DND-41 (cell line): ENCODE data around the gene UBA3.

Source experiments
- ATAC-seq: fragments of 200-7000 bp; cut with Tn5 transposase; 3 replicates; pipeline ENCODE4 v1.9.1; 2021; ENCODE audit warnings: low read depth; ENCODE audit not compliant: insufficient read depth
- DNase-seq: peaks from one replicate; pipeline ENCODE4 v3.0.0-alpha.2; 2020
- H2AFZ ChIP-seq: 2 replicates; pipeline ENCODE4 v1.6.0; 2012; ENCODE audit warnings: low read depth, low read length
- H3K27ac ChIP-seq: 2 replicates; pipeline ENCODE4 v1.5.1; 2012; ENCODE audit warnings: low read length, inconsistent platforms
- H3K27me3 ChIP-seq: fragments of 200-600 bp; sonication (generic); 2 replicates; pipeline ENCODE4 v1.6.0; 2012; ENCODE audit warnings: low read length, mild to moderate bottlenecking, inconsistent platforms; ENCODE audit not compliant: insufficient read depth, poor library complexity
- H3K36me3 ChIP-seq: 2 replicates; pipeline ENCODE4 v1.5.1; 2012; ENCODE audit warnings: low read length, inconsistent platforms; ENCODE audit not compliant: insufficient read depth
- H3K4me1 ChIP-seq: 2 replicates; pipeline ENCODE4 v1.5.1; 2012; ENCODE audit warnings: mild to moderate bottlenecking, low read length; ENCODE audit not compliant: insufficient read depth
- H3K4me2 ChIP-seq: 2 replicates; pipeline ENCODE4 v1.6.0; 2012; ENCODE audit warnings: mild to moderate bottlenecking, moderate library complexity, low read length, inconsistent platforms; ENCODE audit not compliant: insufficient read depth
- H3K4me3 ChIP-seq, 2 experiments: fragments of 200-600 bp in 1 of 2; shearing (Covaris generic) in 1 of 2; 2 replicates each; pipeline ENCODE4 v1.5.1; 2012 to 2016; ENCODE audit warnings: inconsistent platforms in 2 of 2, low read length in 2 of 2, mild to moderate bottlenecking in 2 of 2, low read depth in 1 of 2, moderate library complexity in 1 of 2
- H3K79me2 ChIP-seq: 2 replicates; pipeline ENCODE4 v1.6.0; 2012; ENCODE audit warnings: low read length, inconsistent platforms; ENCODE audit not compliant: insufficient read depth
- H3K9ac ChIP-seq: 2 replicates; pipeline ENCODE4 v1.6.0; 2012; ENCODE audit warnings: low read depth, mild to moderate bottlenecking, inconsistent platforms, low read length, moderate library complexity
- H3K9me3 ChIP-seq: 2 replicates; pipeline ENCODE4 v1.5.1; 2012; ENCODE audit warnings: low read length, moderate library complexity, mild to moderate bottlenecking, inconsistent platforms; ENCODE audit not compliant: insufficient read depth, severe bottlenecking
- H4K20me1 ChIP-seq: 2 replicates; pipeline ENCODE4 v1.6.0; 2012; ENCODE audit warnings: low read length; ENCODE audit not compliant: insufficient read depth
- EZH2 ChIP-seq: IDR thresholded peaks from 3 replicates; pipeline ENCODE4 v1.6.1; 2012; ENCODE audit warnings: borderline replicate concordance, low read depth, mild to moderate bottlenecking, moderate library complexity, low read length, inconsistent platforms; ENCODE audit not compliant: severe bottlenecking
- TF ChIP-seq, protein P1 (sequence below): IDR thresholded peaks from 2 replicates; pipeline ENCODE4 v1.5.1; 2012; ENCODE audit warnings: borderline replicate concordance, low read length, moderate library complexity, mild to moderate bottlenecking; ENCODE audit not compliant: poor library complexity, severe bottlenecking; ENCODE audit errors: extremely low read depth

Gene UBA3

DNA sequence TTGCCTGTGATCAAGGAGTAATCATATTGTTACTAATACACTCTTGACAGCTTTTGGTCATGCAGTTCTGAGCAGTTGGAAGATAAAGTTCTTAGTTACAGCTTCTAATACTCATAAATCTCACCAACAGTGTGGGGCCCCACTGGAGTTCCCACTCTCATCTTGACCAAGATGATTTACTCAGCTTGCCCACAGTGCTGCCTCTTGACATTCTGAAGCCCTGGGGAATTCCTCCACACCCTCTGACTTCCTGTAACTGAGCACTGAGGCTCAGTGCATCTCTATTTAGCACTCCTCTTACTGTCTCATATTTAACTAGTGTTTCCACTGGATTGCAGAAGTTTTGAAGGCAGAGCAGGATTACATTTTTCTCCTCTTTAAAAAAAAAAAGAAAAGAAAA is 2.6 kb upstream of the UBA3 start:
- H3K9me3 ChIP-seq, result no peaks in the 10 kb centered on the region
- H3K27ac ChIP-seq, result peak overlapping the region; percentile 68
- TF ChIP-seq EZH2, result no peak
- TF ChIP-seq, protein P1, sequence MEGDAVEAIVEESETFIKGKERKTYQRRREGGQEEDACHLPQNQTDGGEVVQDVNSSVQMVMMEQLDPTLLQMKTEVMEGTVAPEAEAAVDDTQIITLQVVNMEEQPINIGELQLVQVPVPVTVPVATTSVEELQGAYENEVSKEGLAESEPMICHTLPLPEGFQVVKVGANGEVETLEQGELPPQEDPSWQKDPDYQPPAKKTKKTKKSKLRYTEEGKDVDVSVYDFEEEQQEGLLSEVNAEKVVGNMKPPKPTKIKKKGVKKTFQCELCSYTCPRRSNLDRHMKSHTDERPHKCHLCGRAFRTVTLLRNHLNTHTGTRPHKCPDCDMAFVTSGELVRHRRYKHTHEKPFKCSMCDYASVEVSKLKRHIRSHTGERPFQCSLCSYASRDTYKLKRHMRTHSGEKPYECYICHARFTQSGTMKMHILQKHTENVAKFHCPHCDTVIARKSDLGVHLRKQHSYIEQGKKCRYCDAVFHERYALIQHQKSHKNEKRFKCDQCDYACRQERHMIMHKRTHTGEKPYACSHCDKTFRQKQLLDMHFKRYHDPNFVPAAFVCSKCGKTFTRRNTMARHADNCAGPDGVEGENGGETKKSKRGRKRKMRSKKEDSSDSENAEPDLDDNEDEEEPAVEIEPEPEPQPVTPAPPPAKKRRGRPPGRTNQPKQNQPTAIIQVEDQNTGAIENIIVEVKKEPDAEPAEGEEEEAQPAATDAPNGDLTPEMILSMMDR, result no peak
- ATAC-seq (peak; percentile 31), DNase-seq (peak; percentile 66)
- H3K4me2 ChIP-seq, result peak overlapping the region; percentile 91
- no peaks in the 10 kb centered on the region for H4K20me1 ChIP-seq
- H3K9ac ChIP-seq, result peak overlapping the region; percentile 86
- H3K4me1 ChIP-seq, result peaks cover 81% of the 10 kb centered on the region
- H3K79me2 ChIP-seq, result peaks cover 64% of the 10 kb centered on the region
- no peaks in the 10 kb centered on the region for H3K27me3 ChIP-seq
- peak overlapping the region in 1 of 2 experiments; percentile 11; a peak in 1 of 4 replicates for H3K4me3 ChIP-seq
- H2AFZ ChIP-seq, result peak overlapping the region; percentile 46
- H3K36me3 ChIP-seq, result no peaks in the 10 kb centered on the region; the same call in 1 of the 2 replicates

DNA sequence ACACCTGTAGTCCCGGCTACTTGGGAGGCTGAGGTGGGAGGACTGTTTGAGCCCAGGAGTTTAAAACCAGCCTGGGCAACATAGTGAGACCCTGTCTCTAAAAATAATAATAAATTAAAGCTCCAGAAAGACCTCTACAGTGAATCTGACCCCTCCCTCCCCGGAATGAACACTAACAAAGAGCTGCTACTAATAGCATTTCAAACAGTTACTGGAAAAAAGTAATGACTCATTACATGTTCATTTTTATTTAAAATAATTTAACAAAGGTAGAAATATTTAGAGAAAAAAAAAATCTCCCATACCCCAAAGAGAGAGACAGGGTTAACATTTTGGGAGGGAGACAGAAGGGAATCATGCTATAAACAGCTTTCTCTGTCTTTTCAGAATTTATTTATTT is 2.2 kb upstream of the UBA3 start:
- H3K4me2 ChIP-seq, result peak overlapping the region; percentile 91
- no peak overlapping the region for H2AFZ ChIP-seq
- H3K9ac ChIP-seq, result peak overlapping the region; percentile 86

DNA sequence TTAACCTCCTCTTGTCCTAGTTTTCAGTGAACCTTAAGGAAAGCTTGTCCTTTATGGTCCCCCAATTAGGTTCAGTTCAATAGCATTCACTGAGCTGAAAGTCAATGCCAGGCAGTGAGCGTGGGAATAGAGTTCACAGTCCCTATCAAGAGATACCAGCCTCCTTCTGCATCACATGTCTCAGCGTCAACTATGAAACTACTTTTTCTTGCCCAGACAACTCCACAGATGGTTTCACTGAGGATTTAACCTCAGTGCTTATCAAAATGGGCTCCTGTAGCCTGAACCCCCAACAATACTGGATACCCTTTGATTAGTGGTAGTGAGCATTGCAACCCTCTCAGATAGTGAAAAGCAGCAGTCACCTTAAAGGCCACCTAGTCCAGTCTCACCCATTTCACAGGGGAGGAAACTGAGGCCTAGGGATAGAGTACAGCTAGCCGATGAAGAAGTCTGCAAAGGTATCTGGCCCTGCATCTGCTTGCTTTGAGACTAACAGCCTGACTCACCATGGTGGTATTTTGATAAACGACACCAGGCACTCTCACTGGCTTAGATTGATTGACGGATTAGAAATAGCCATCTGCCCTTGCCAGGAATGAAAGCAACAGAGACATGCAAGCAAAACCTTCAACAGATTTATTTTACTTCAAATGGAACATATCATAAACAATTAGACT is 1.6 kb upstream of the UBA3 start:
- no peaks in the 10 kb centered on the region for H3K27me3 ChIP-seq
- no peaks in the 10 kb centered on the region for H3K9me3 ChIP-seq
- peak overlapping the region; percentile 19; the same call in 1 of the 2 replicates for H3K27ac ChIP-seq
- no peak overlapping the region for H3K4me3 ChIP-seq
- no peak for DNase-seq
- H3K4me2 ChIP-seq, result no peak overlapping the region
- TF ChIP-seq, protein P1, result no peak
- TF ChIP-seq EZH2, result no peak
- H3K79me2 ChIP-seq, result peaks cover 64% of the 10 kb centered on the region
- no peaks in the 10 kb centered on the region for H4K20me1 ChIP-seq
- H3K36me3 ChIP-seq, result peaks cover 1% of the 10 kb centered on the region; the same call in 1 of the 2 replicates
- H3K4me1 ChIP-seq, result peaks cover 75% of the 10 kb centered on the region
- no peak overlapping the region for H3K9ac ChIP-seq
- no peak for ATAC-seq
- no peak overlapping the region for H2AFZ ChIP-seq

More for the DNA sequence above, 2.2 kb upstream of the UBA3 start:
- Histone ChIP-seq H3K27ac (peak overlapping the region; percentile 68), H3K4me3 (no peak overlapping the region), H3K9me3 (no peaks in the 10 kb centered on the region), H3K27me3 (no peaks in the 10 kb centered on the region), H3K79me2 (peaks cover 64% of the 10 kb centered on the region), H3K4me1 (peaks cover 81% of the 10 kb centered on the region), H3K36me3 (no peaks in the 10 kb centered on the region; the same call in 1 of the 2 replicates), H4K20me1 (no peaks in the 10 kb centered on the region)
- no peak for DNase-seq
- no peak for ATAC-seq
- TF ChIP-seq, protein P1, result no peak
